Hepatocyte (in vitro differentiated cells): ENCODE data around the gene GABBR2. TPM values are rescaled to one million over a fixed set of nuclear protein-coding genes. Genes with fewer than 3 reads are reported as not detected.

ENCODE experiments used
- DNase-seq: peaks from one replicate; pipeline ENCODE4 v3.0.0-alpha.2; 2016; ENCODE audit warnings: low spot score
- H2AFZ ChIP-seq: fragments of 200-600 bp; sonication (generic); 2 replicates; pipeline ENCODE4 v1.6.0; 2016; ENCODE audit warnings: antibody characterized with exemption, mild to moderate bottlenecking
- H3K27ac ChIP-seq: fragments of 200-600 bp; sonication (generic); 2 replicates; pipeline ENCODE4 v1.5.1; 2016; ENCODE audit warnings: mild to moderate bottlenecking
- H3K27me3 ChIP-seq: fragments of 200-600 bp; sonication (generic); 2 replicates; pipeline ENCODE4 v1.6.1; 2016
- H3K36me3 ChIP-seq: fragments of 200-600 bp; sonication (generic); replicated peaks from 2 replicates; pipeline ENCODE4 v1.5.1; 2016; ENCODE audit warnings: low read depth; ENCODE audit not compliant: insufficient read depth
- H3K4me1 ChIP-seq: fragments of 200-600 bp; sonication (generic); 2 replicates; pipeline ENCODE4 v1.5.1; 2016; ENCODE audit warnings: mild to moderate bottlenecking, moderate library complexity; ENCODE audit not compliant: insufficient read depth
- H3K4me2 ChIP-seq: fragments of 200-600 bp; sonication (generic); 2 replicates; pipeline ENCODE4 v1.6.0; 2016
- H3K4me3 ChIP-seq: fragments of 200-600 bp; sonication (generic); 2 replicates; pipeline ENCODE4 v1.5.1; 2016; ENCODE audit warnings: mild to moderate bottlenecking
- H3K79me2 ChIP-seq: fragments of 200-600 bp; sonication (generic); 2 replicates; pipeline ENCODE4 v1.6.0; 2017; ENCODE audit warnings: mild to moderate bottlenecking
- H3K9me2 ChIP-seq: fragments of 200-600 bp; sonication (generic); replicated peaks from 2 replicates; pipeline ENCODE4 v1.6.0; 2017; ENCODE audit warnings: mild to moderate bottlenecking; ENCODE audit not compliant: insufficient read depth
- H3K9me3 ChIP-seq: fragments of 200-600 bp; sonication (generic); 2 replicates; pipeline ENCODE4 v1.5.1; 2016; ENCODE audit warnings: low read depth, mild to moderate bottlenecking
- H4K20me1 ChIP-seq: fragments of 200-600 bp; sonication (generic); 2 replicates; pipeline ENCODE4 v1.6.0; 2016; ENCODE audit warnings: mild to moderate bottlenecking; ENCODE audit not compliant: insufficient read depth, poor library complexity, severe bottlenecking
- CTCF ChIP-seq: fragments of 200-600 bp; sonication (generic); IDR thresholded peaks from 2 replicates; pipeline ENCODE4 v1.5.1; 2016; ENCODE audit warnings: antibody characterized with exemption, mild to moderate bottlenecking; ENCODE audit not compliant: poor library complexity
- EZH2 ChIP-seq: fragments of 200-600 bp; sonication (generic); IDR thresholded peaks from 2 replicates; pipeline ENCODE4 v1.6.1; 2016; ENCODE audit warnings: antibody characterized with exemption, mild to moderate bottlenecking, borderline replicate concordance
- EZH2phosphoT487 ChIP-seq: fragments of 200-600 bp; sonication (generic); IDR thresholded peaks from one replicate; pipeline ENCODE4 v1.6.1; 2018; ENCODE audit warnings: antibody characterized with exemption, mild to moderate bottlenecking, low read depth, moderate library complexity; ENCODE audit not compliant: unreplicated experiment, severe bottlenecking
- WGBS: methylation state at CpG from one replicate; pipeline ENCODE4 v1.1.6; 2016; ENCODE audit warnings: low lambda C conversion rate; ENCODE audit errors: missing lambda C conversion rate; 5-methylcytosine and 5-hydroxymethylcytosine counted together
- polyA plus RNA-seq: library from polyadenylated mRNA; unstranded; fragments of >200 nt; fragmentation: Nextera tagmentation; extraction: Ambion mirVana; gene quantifications from 2 replicates; pipeline ENCODE4 v1.2.1, GENCODE V29; 2016
- total RNA-seq: library from RNA; depleted of rRNA; stranded (reverse); fragments of >200 nt; gene quantifications from 2 replicates; pipeline ENCODE4 v1.2.3, GENCODE V29; 2014

Gene GABBR2
- total and polyA plus RNA-seq, 2 experiments from 2014 or later = 0.20 to 0.28 TPM

GRCh38 chr9:98418578-98419259, 290.0 kb downstream of the GABBR2 start:
- Histone ChIP-seq H3K4me3 (no peak overlapping the region), H3K9me3 (no peaks in the 10 kb centered on the region), H4K20me1 (no peaks in the 10 kb centered on the region), H3K27ac (no peak overlapping the region), H3K9me2 (no peaks in the 10 kb centered on the region), H3K4me1 (no peaks in the 10 kb centered on the region), H2AFZ (no peak overlapping the region), H3K79me2 (no peaks in the 10 kb centered on the region), H3K36me3 (no peaks in the 10 kb centered on the region), H3K27me3 (no peaks in the 10 kb centered on the region), H3K4me2 (no peak overlapping the region)
- TF ChIP-seq CTCF = no peak
- no peak for TF ChIP-seq EZH2
- no peak for TF ChIP-seq EZH2phosphoT487
- no peak for DNase-seq
- 88% methylated on average over 8 of the region's 8 CpGs for WGBS

- Histone ChIP-seq H3K4me2 (no peak overlapping the region), H2AFZ (no peak overlapping the region), H3K27ac (no peak overlapping the region), H3K4me1 (no peaks in the 10 kb centered on the region), H3K4me3 (no peak overlapping the region), H4K20me1 (no peaks in the 10 kb centered on the region), H3K9me3 (no peaks in the 10 kb centered on the region), H3K9me2 (no peaks in the 10 kb centered on the region), H3K27me3 (no peaks in the 10 kb centered on the region), H3K36me3 (no peaks in the 10 kb centered on the region), H3K79me2 (no peaks in the 10 kb centered on the region)
- 73% methylated on average over 10 of the region's 10 CpGs for WGBS
- DNase-seq = no peak
- no peak for TF ChIP-seq CTCF
- TF ChIP-seq EZH2phosphoT487 = no peak
- TF ChIP-seq EZH2 = no peak
Measured at GRCh38 chr9:98416294-98417248, 292.2 kb downstream of the GABBR2 start.

GRCh38 chr9:98415782-98416181, 293.0 kb downstream of the GABBR2 start:
- no peak overlapping the region for H2AFZ ChIP-seq
- H3K27ac ChIP-seq = no peak overlapping the region
- no peak overlapping the region for H3K4me2 ChIP-seq
- H3K4me3 ChIP-seq = no peak overlapping the region
- no peak for TF ChIP-seq EZH2phosphoT487
- TF ChIP-seq CTCF = no peak
- TF ChIP-seq EZH2 = no peak
- H4K20me1 ChIP-seq = no peaks in the 10 kb centered on the region
- no peaks in the 10 kb centered on the region for H3K79me2 ChIP-seq
- no peaks in the 10 kb centered on the region for H3K9me2 ChIP-seq
- H3K9me3 ChIP-seq = no peaks in the 10 kb centered on the region
- WGBS = 47% methylated on average over 4 of the region's 4 CpGs
- no peaks in the 10 kb centered on the region for H3K4me1 ChIP-seq
- no peaks in the 10 kb centered on the region for H3K27me3 ChIP-seq
- H3K36me3 ChIP-seq = no peaks in the 10 kb centered on the region
- DNase-seq = no peak
